ENCODE measurements around the gene CCDC110.

DNA sequence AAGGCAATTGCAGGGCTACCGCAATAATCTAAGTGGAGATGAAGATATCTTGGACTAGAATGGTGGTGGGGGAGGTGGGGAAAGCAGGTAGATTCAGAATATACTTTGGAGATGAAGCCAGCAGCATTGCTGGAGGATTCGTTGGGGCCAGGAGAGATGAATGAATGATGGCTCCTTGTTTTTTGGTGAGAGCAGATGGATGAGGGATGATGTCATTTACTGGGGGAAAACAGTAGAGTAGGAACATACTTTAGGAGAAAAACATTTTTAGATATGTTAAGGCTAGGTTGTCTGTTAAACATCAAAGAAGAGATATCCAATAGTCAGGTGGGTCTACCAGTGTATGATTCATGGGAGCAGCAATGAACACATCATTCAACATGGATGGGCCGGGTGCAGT, 5.8 kb downstream of the CCDC110 start:
- TF ChIP-seq, protein P1, sequence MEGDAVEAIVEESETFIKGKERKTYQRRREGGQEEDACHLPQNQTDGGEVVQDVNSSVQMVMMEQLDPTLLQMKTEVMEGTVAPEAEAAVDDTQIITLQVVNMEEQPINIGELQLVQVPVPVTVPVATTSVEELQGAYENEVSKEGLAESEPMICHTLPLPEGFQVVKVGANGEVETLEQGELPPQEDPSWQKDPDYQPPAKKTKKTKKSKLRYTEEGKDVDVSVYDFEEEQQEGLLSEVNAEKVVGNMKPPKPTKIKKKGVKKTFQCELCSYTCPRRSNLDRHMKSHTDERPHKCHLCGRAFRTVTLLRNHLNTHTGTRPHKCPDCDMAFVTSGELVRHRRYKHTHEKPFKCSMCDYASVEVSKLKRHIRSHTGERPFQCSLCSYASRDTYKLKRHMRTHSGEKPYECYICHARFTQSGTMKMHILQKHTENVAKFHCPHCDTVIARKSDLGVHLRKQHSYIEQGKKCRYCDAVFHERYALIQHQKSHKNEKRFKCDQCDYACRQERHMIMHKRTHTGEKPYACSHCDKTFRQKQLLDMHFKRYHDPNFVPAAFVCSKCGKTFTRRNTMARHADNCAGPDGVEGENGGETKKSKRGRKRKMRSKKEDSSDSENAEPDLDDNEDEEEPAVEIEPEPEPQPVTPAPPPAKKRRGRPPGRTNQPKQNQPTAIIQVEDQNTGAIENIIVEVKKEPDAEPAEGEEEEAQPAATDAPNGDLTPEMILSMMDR (IDR thresholded peaks at IDR 0.05; ENCODE audit: low read depth, low read length, poor library complexity, severe bottlenecking): no peak
- no peak for TF ChIP-seq EZH2phosphoT487 (IDR thresholded peaks at IDR 0.05; ENCODE audit: borderline replicate concordance, low read length)

Measured in DOHH2 (cell line).